Measurements from ENCODE around the gene NAA50. TPM values are rescaled to one million over a fixed set of nuclear protein-coding genes. Genes with fewer than 3 reads are reported as not detected.

Gene NAA50
- total and polyA plus RNA-seq, 10 donors = 24.4 to 100 (median 71.1) TPM

GRCh38 chr3:113747283-113748046 lies 1.4 kb upstream of the NAA50 start:
- Histone ChIP-seq H3K4me3 (peak overlapping the region; percentile 63 to 89 (median 77)), H3K27ac (peak overlapping the region; percentile 93 to 99 (median 98)), H3K9me3 (no peaks in the 10 kb centered on the region), H3K4me1 (peaks cover 32 to 71% (median 60%) of the 10 kb centered on the region in 6 donors), H3K36me3 (no peaks in the 10 kb centered on the region), H3K27me3 (replicated peaks in 1 of 7) (no peaks in the 10 kb centered on the region)
- intact Hi-C loops (cut with DNase I; ENCODE audit: low total_unique reads) = loop anchor here (10.0 kb wide), 1 partner anchor 87 kb away; the partner anchor contains the start of gene GRAMD1C
- peak; percentile 80 for DNase-seq
- peak in 1 of 3 donors; percentile 6 for TF ChIP-seq POLR2A (IDR thresholded peaks at IDR 0.05)
- no peak for TF ChIP-seq CTCF (IDR thresholded peaks at IDR 0.05 in 8 of 11, conservative IDR thresholded peaks at IDR 0.05 in 3 of 11)
- 1 to 2% (median 2%) methylated on average over 17 to 18 of the region's 18 CpGs for WGBS, 5 donors

GRCh38 chr3:113746548-113747282 lies 666 bp upstream of the NAA50 start, which contains the start of gene ATP6V1A:
Gene ATP6V1A (plus strand): TSS chr3:113747035. CDS start chr3:113778754, 31,719 bp downstream.
- H3K27ac ChIP-seq = peak within 1 kb of the TSS; percentile 93 to 99 (median 98)
- intact Hi-C loops (cut with DNase I; ENCODE audit: low total_unique reads) = loop anchor here (10.0 kb wide), 1 partner anchor 88 kb away; the partner anchor contains the start of gene GRAMD1C
- WGBS, 5 donors = 0 to 1% (median 0%) methylated on average over 28 to 34 of the region's 34 CpGs
- no peaks in the 10 kb centered on the region for H3K27me3 ChIP-seq (replicated peaks in 1 of 7)
- no peaks in the 10 kb centered on the region for H3K9me3 ChIP-seq
- H3K4me3 ChIP-seq = peak within 1 kb of the TSS; percentile 63 to 89 (median 77)
- TF ChIP-seq POLR2A (IDR thresholded peaks at IDR 0.05) (peak in 1 of 3 donors; percentile 33), CTCF (IDR thresholded peaks at IDR 0.05 in 8 of 11, conservative IDR thresholded peaks at IDR 0.05 in 3 of 11) (peak in 3 of 11 experiments; percentile 9 to 27 (median 13)), POLR2AphosphoS5 (IDR thresholded peaks at IDR 0.05) (peak; percentile 85 to 93 (median 85))
- H3K36me3 ChIP-seq = no peaks in the 10 kb centered on the region
- peak; percentile 94 for DNase-seq
- H3K4me1 ChIP-seq = peaks cover 39 to 79% (median 68%) of the 10 kb centered on the region in 6 donors

- Histone ChIP-seq H3K27me3 (replicated peaks in 1 of 7) (no peaks in the 10 kb centered on the region), H3K4me1 (peaks cover 39 to 81% (median 75%) of the 10 kb centered on the region in 6 donors), H3K36me3 (no peaks in the 10 kb centered on the region), H3K9me3 (no peaks in the 10 kb centered on the region), H3K27ac (peak overlapping the region; percentile 93 to 99 (median 98)), H3K4me3 (peak overlapping the region; percentile 63 to 89 (median 77))
- TF ChIP-seq POLR2AphosphoS5 (IDR thresholded peaks at IDR 0.05) (peak in 1 of 3 donors; percentile 75), POLR2A (IDR thresholded peaks at IDR 0.05) (no peak), CTCF (IDR thresholded peaks at IDR 0.05 in 8 of 11, conservative IDR thresholded peaks at IDR 0.05 in 3 of 11) (peak; percentile 39 to 86 (median 76))
- 0 to 1% (median 1%) methylated on average over 35 of the region's 35 CpGs for WGBS, 5 donors
- DNase-seq = peak; percentile 87
- intact Hi-C loops (cut with DNase I; ENCODE audit: low total_unique reads) = loop anchor here (5.0 to 10.0 kb wide), 2 partner anchors 90 to 248 kb away; partner anchors contain the start of gene GRAMD1C
These were observed 901 bp downstream of the NAA50 start for GRCh38 chr3:113744941-113745755.
